GM12878 (cell line): Measurements from ENCODE around the gene CDC123. TPM values are rescaled to one million over a fixed set of nuclear protein-coding genes. Genes with fewer than 3 reads are reported as not detected.
A peak's percentile ranks its signal among the peaks of the same experiment; 100 is the strongest.

ENCODE experiments used
- BCL11A ChIP-seq: IDR thresholded peaks from 2 replicates; pipeline ENCODE4 v1.6.1; 2011; ENCODE audit warnings: low read depth, low read length
- BHLHE40 ChIP-seq, 2 experiments: fragments of 450-650 bp in 1 of 2; IDR thresholded peaks; 2 replicates each; pipeline ENCODE4 v1.6.1; 2011 to 2017; ENCODE audit warnings: low read depth in 2 of 2, borderline replicate concordance in 1 of 2, improper control_type of control experiment in 1 of 2, low read length in 1 of 2, mild to moderate bottlenecking in 1 of 2
- FOXM1 ChIP-seq: IDR thresholded peaks from 2 replicates; pipeline ENCODE4 v1.6.1; 2012; ENCODE audit warnings: low read depth, mild to moderate bottlenecking, inconsistent platforms, low read length, moderate library complexity
- HCFC1 ChIP-seq: fragments of 150-350 bp; IDR thresholded peaks from 2 replicates; pipeline ENCODE4 v1.6.1; 2014; ENCODE audit warnings: low read length
- IRF5 ChIP-seq: fragments of 450-650 bp; IDR thresholded peaks from 2 replicates; pipeline ENCODE4 v1.6.1; 2017; ENCODE audit warnings: borderline replicate concordance
- LARP7 ChIP-seq: fragments of 450-650 bp; IDR thresholded peaks from 2 replicates; pipeline ENCODE4 v1.6.1; 2017; ENCODE audit warnings: mild to moderate bottlenecking
- RELA ChIP-seq: fragments of 450-650 bp; IDR thresholded peaks from 2 replicates; pipeline ENCODE4 v1.8.0; 2014; ENCODE audit warnings: borderline replicate concordance; ENCODE audit not compliant: partially characterized antibody
- SIX5 ChIP-seq: IDR thresholded peaks from 2 replicates; pipeline ENCODE4 v1.6.1; 2011; ENCODE audit warnings: mild to moderate bottlenecking, low read depth, low read length, moderate library complexity; ENCODE audit not compliant: severe bottlenecking
- SPI1 ChIP-seq: IDR thresholded peaks from 2 replicates; pipeline ENCODE4 v1.6.1; 2011; ENCODE audit warnings: low read depth, mild to moderate bottlenecking, low read length, moderate library complexity, borderline replicate concordance; ENCODE audit not compliant: insufficient read depth
- ZBTB40 ChIP-seq: fragments of 450-650 bp; IDR thresholded peaks from 2 replicates; pipeline ENCODE4 v1.6.1; 2016; ENCODE audit warnings: mild to moderate bottlenecking, moderate library complexity, borderline replicate concordance
- polyA plus RNA-seq, 11 experiments: library from polyadenylated mRNA; depleted of rRNA in 4 of 11; unstranded in 6 of 11; stranded (reverse) in 5 of 11; fragments of >200 nt; fragmentation: Nextera tagmentation in 4 of 11; fragmentation: Illumina TruSeq in 1 of 11; extraction: Ambion mirVana in 4 of 11; extraction: Trizol in 1 of 11; gene quantifications; 1 replicate in 1 of 11; 2 replicates in 10 of 11; pipeline versions ENCODE4 v1.2.1 to v1.2.3, GENCODE V29; 2011 to 2016; ENCODE audit warnings: inconsistent platforms in 2 of 11, missing spikeins in 2 of 11, low read depth in 1 of 11
- total RNA-seq, 4 experiments: library from RNA; depleted of rRNA in 3 of 4; stranded (reverse); fragments of >200 nt in 3 of 4; fragmentation: Illumina TruSeq in 1 of 4; extraction: Trizol in 1 of 4; gene quantifications; 2 replicates each; pipeline versions ENCODE4 v1.2.1 to v1.2.3, GENCODE V29; 2013 to 2021
- TF ChIP-seq, protein P1 (sequence below): fragments of 450-650 bp; IDR thresholded peaks from 2 replicates; pipeline ENCODE4 v1.6.1; 2017; ENCODE audit warnings: mild to moderate bottlenecking, moderate library complexity

CDC123 gene
- total and polyA plus RNA-seq, 10 of the 15 experiments (the other 5 are each of a cell fraction or from before 2014, with no cell fraction given) = 128 to 360 (median 209) TPM

DNA sequence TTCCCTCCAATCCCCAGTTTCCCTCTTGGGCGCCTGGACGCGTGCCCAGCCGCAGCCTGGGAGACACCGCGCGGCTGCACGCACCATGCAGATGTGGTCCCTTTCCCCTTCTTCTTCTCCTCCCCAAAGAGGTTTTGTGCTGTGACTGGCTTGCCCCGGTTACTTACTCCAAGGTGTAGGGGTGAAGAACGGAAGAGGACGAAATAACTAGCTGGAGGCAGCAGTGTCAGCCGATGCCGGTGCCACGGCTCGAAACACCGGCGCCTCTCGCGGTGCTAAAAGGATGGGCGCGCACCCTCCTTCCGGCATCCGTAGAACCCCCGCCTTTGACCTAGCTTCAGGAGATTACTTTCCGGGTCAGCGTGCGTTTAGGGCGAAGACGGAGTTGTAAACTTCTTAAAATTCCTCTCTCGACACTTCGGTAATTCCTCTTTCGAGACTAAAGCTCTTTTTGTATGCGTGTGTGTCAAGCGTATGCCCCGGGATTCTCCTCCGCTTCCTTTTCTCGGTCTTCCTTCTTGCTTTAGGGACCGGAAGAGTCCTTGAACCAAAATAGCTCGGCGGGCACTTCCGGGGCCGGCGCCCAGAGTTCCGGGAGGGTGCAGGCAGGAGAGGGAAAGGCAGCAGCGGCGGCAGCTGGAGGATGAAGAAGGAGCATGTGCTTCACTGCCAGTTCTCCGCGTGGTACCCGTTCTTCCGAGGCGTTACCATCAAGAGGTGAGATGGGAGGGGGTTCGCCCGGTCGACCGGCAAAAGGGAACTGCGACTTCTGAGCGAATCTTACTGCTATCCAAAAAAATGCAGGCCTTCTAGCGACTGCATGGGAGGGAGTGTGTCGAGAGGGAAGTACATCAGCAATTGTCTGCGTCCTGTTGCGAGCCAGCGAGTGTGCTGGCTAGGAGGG lies at the start of gene CDC123, which contains the start of gene NUDT5 (continued):
- TF ChIP-seq, protein P1, sequence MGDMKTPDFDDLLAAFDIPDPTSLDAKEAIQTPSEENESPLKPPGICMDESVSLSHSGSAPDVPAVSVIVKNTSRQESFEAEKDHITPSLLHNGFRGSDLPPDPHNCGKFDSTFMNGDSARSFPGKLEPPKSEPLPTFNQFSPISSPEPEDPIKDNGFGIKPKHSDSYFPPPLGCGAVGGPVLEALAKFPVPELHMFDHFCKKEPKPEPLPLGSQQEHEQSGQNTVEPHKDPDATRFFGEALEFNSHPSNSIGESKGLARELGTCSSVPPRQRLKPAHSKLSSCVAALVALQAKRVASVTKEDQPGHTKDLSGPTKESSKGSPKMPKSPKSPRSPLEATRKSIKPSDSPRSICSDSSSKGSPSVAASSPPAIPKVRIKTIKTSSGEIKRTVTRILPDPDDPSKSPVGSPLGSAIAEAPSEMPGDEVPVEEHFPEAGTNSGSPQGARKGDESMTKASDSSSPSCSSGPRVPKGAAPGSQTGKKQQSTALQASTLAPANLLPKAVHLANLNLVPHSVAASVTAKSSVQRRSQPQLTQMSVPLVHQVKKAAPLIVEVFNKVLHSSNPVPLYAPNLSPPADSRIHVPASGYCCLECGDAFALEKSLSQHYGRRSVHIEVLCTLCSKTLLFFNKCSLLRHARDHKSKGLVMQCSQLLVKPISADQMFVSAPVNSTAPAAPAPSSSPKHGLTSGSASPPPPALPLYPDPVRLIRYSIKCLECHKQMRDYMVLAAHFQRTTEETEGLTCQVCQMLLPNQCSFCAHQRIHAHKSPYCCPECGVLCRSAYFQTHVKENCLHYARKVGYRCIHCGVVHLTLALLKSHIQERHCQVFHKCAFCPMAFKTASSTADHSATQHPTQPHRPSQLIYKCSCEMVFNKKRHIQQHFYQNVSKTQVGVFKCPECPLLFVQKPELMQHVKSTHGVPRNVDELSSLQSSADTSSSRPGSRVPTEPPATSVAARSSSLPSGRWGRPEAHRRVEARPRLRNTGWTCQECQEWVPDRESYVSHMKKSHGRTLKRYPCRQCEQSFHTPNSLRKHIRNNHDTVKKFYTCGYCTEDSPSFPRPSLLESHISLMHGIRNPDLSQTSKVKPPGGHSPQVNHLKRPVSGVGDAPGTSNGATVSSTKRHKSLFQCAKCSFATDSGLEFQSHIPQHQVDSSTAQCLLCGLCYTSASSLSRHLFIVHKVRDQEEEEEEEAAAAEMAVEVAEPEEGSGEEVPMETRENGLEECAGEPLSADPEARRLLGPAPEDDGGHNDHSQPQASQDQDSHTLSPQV = no peak
- TF ChIP-seq FOXM1 (peak; percentile 32; the same call in 1 of the 2 replicates), HCFC1 (peak; percentile 70), IRF5 (no peak), BHLHE40 (IDR thresholded peaks at IDR 0.05; ENCODE audit: borderline replicate concordance in 1 of 2, low read depth in 2 of 2, low read length in 1 of 2) (peak; percentile 21 to 44; a peak in 2 of 4 replicates), BCL11A (no peak; the same call in 1 of the 2 replicates), ZBTB40 (peak; percentile 100), LARP7 (peak; percentile 27; the same call in 1 of the 2 replicates), SPI1 (peak; percentile 24; the same call in 1 of the 2 replicates), SIX5 (peak; percentile 38), RELA (no peak)
- TF ChIP-seq, all 136 proteins: peak for 69
